CD4-positive, alpha-beta T cell treated with Interleukin-17A for 1 hour (primary cell): ENCODE results near the gene NR1I3.
A peak's percentile ranks its signal among the peaks of the same experiment; 100 is the strongest.
"Not testable (repeated sequence)": the region's sequence is repeated elsewhere in the genome, so short reads cannot be mapped to it uniquely, and the experiment has no call there.

Source experiments
- DNase-seq: peaks from one replicate; pipeline ENCODE4 v3.0.0-alpha.2; 2020

Gene NR1I3, protein sequence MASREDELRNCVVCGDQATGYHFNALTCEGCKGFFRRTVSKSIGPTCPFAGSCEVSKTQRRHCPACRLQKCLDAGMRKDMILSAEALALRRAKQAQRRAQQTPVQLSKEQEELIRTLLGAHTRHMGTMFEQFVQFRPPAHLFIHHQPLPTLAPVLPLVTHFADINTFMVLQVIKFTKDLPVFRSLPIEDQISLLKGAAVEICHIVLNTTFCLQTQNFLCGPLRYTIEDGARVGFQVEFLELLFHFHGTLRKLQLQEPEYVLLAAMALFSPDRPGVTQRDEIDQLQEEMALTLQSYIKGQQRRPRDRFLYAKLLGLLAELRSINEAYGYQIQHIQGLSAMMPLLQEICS

DNA sequence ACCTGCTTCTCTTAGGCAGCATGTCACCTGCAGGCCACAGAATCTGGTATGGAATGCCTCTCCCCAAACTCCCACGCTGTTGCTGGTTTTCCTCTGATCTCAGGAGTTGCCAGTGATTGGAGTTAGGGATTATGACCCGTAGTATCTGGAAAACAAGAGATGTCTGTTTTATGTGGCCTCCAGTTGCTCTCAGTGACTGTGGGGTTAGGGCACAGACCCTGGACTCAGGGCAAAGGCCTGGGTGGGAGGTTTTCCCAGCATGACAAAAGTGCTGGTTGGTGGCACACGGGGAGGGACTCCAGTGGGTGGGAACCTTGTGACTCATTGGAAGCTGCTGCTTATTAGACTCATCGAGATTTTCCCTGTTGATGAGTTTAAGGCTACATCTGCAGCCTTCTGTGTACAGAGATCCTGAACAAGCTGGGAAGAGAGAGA is at the start of gene NR1I3:
Gene NR1I3 (minus strand): TSS at position 165 of the 435 bp plus-strand sequence. CDS start 1,638 bp downstream, outside the sequence.
- no peak for DNase-seq

GRCh38 chr1:161287482-161288054 is 49.6 kb upstream of the NR1I3 start:
- DNase-seq, result no peak

DNA sequence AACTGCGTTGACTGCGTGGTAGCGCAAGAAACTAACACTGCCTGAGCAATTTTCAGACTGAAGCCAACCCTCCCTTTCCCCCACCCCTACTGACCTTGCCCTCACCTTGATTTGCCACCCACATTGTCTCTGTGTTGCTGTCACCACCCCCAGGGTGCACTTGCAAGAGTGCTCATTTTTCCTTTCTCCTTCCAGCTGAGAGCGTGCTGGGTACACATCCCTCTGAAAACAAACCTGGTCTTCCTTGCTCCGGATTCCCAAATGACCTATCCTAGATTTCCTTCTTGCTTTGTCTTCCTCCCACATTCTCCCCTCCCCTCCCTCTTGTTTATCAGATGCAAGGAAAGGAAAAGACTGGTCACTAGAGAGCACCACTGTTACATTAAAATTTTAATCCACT is 47.5 kb upstream of the NR1I3 start:
- no peak for DNase-seq

DNA sequence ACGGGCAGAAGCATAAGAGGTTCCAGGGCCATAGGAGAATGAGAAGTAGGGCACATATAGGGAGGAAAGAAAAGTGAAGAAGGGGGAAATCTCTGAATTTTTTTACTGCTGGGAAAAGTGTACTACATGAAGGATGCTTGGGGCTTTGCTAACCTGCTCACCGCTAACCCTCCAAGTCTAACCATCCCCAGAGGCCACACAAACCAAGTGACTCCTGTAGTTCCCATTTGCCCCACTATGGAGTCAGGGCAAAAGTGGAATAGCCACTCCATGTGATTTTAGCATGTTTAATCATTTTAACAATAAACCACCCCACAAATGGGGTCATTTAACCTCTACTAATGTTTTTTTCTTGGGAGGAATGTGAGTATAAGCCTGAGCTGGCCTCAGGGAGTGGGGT is 47.1 kb upstream of the NR1I3 start:
- DNase-seq, result no peak

DNA sequence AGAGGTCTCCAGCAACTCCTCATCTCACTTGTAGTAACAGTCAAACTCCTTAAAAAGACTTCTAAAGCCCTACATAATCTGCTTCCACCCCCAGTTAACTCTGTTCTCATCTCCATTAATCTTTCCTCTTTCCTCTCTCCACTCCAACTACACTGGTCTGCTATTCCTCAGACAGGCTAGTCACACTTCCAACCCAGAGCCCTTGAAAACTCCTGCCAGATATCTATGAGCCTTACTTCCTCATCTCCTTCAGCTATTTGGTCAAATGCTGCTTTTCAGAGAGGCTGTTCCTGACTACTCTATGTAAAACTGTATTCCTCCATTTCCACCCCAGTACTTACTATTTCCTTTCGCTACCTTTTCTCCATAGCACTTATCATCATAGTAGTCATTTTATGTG is 45.0 kb upstream of the NR1I3 start:
- DNase-seq, result no peak

DNA sequence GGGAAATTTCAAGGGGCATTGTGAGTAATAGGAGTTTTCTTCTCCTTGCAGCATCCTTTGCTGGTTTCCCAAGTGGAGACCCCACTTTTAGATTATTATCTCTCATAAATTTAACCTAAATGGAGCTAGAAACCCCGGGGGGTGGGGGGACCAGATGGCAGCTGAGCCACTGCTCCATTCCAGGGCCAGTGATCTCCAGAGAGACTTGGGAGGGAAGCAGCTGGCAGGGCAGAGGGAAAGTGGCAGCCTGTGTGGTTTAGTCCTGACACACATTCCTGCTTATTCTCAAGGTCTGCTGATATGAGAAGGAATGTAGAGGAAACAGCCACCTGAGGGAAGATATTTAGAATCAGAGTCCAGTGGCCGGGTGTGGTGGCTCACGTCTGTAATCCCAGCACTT is 36.9 kb upstream of the NR1I3 start:
- no peak for DNase-seq

DNA sequence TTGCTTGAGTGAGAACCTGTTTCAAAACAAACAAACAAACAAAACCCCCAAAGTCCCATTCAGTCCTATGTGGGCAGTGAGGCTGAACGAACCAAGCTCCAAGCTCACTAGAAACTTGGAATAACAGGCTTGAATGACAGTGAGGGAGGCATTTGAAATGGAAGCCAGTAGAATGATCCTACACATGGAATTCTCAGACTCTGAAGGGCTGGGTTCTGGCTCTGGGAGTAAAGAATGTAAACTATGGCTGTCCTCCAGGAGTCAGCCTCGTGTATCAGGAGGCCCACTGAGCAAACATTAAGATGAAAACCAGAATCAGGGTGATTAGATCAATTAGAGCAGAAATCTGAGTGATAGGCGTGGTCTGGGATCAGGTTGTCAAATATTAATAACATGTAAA is 35.4 kb upstream of the NR1I3 start:
- DNase-seq, result no peak

DNA sequence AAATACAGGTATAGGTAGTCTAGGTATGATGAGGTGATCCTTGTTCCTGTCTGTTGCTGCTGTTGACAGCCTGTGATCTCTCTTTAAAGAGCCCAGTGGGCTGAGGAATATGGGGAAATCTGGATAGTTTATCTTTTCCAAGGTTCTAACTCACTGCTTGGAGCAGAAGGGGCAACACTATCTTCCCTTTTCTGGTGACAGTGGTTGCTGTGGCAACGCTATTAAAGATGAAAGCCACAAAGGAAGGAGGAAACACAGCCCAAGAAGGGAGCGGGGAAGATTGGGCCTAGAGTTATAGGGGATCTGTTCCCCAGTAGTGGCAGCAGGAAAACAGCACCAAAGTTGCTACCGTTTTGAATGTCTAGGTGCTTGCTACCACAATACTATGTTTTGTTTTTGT is 29.3 kb upstream of the NR1I3 start:
- DNase-seq, result peak; percentile 2

- DNase-seq, result no peak
Measured at GRCh38 chr1:161266836-161267235, 28.8 kb upstream of the NR1I3 start.

- DNase-seq, result no peak
Measured at GRCh38 chr1:161266202-161266601, 28.2 kb upstream of the NR1I3 start.

DNA sequence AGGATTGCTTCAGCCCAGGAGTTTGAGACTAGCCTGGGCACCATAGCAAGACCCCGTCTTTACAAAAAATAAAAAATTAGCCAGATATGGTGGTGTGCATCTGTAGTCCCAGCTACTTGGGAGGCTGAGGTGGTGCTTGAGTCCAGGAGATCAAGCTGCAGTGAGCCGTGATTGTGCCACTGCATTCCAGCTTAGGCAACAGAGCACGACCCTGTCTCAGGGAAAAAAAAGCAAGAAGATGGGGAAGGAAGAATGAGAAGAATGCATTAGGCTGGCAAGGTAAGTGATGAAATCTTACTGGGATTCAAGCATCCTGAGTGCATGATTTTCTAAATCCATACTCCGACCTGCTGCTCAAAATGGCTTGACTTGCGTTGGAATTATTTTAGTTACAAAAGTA is 27.3 kb upstream of the NR1I3 start:
- DNase-seq, result no peak

DNA sequence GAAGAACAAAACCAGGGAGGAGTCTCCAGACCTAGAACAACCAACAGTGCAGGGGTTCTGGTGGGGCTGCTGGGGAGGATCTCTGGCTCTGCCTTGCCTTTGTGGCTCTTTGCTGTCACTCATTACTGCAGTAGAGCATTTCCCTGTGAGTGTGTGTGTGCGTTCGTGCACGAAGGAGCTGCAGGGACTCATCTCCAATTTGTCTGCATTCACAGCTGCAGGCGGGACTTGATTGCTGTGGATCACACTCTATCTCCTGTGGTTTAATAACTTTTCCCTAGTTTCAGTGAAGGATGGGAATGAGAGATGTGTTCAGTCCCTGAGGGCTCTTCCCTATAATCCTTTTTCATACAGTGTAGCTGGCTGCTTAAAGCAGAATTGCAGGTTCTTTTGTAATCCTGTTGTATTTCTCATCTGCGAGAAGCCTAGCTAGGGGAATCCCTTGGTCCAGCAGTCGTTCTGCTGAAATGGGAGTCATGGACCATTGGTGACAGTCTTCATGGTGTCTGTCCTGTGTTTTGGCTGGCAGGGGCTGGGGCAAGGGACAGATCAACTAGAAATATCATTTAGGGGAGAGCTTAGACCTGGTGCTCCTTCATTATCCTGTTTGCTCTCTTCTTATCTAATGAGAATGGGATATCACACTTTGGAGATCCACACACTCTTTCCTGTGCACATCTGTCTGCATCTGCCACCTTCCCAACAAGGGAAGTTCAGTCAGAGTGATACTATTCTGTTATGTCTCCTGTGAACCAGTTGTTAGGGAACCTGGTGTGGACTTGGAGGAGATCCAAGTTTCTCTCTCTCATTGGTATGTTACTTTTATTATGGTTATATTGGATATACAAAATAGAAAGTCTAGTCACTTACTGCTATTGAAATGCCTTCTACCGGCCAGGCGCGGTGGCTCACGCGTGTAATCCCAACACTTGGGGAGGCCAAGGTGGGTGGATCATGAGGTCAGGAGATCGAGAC is 23.5 kb upstream of the NR1I3 start:
- peak; percentile 7 for DNase-seq

GRCh38 chr1:161260376-161261260 is 22.6 kb upstream of the NR1I3 start:
- no peak for DNase-seq

GRCh38 chr1:161259765-161260164 is 21.8 kb upstream of the NR1I3 start:
- no peak for DNase-seq

DNA sequence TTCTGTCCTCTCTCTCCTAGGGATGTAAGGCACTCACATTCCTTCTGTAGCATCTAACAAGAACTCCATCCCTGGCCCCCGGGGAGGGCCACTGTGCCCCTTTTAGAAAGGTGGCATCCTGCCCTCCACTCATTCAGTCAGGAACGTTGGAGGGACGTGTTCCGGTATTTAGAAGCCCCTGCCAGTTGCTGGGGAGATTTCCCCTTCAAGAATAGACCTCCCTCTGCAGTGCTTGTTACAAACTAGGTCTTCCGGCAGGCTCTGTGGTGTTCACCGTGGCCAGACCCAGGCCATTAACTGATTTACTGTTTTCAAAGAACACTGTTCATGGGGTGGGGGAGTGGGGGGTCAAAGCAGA is 21.3 kb upstream of the NR1I3 start:
- no peak for DNase-seq

GRCh38 chr1:161258439-161259344 is 20.7 kb upstream of the NR1I3 start, which contains the start of gene PCP4L1:
Gene PCP4L1, plus strand, starts transcription at chr1:161258745. Its CDS starts 230 bp downstream, at chr1:161258975.
- DNase-seq, result peak; percentile 35

- not testable (repeated sequence) for DNase-seq
Measured at GRCh38 chr1:161257109-161257508, 19.1 kb upstream of the NR1I3 start.

GRCh38 chr1:161255955-161256520 is 18.0 kb upstream of the NR1I3 start:
- DNase-seq, result not testable (repeated sequence)

- not testable (repeated sequence) for DNase-seq
Measured at GRCh38 chr1:161255302-161255701, 17.3 kb upstream of the NR1I3 start.

GRCh38 chr1:161251579-161251978 is 13.6 kb upstream of the NR1I3 start:
- no peak for DNase-seq

DNA sequence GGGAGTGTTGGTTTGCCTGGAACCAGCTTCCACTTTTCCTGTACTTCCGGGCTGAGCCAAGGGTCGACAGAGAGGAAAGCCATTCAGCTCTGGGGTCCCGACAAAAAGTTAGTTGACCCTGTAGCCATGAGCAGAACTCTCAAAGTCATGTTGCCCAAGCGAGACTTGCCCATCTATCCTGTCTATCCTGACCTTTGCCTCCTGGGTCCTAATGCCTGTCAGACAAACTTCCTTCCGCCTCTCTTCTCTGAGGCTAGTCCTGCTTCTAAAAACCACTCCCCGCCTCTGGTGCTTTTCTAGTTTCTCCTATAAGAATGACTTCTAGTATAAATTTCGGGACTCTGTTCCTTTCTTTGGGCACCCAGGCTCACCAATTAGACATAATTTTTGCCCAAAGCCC is 12.8 kb upstream of the NR1I3 start:
- DNase-seq, result no peak
